HepG2 (cell line): ENCODE data around the gene COL27A1. TPM values are rescaled to one million over a fixed set of nuclear protein-coding genes. Genes with fewer than 3 reads are reported as not detected.
"Not testable (repeated sequence)": the region's sequence is repeated elsewhere in the genome, so short reads cannot be mapped to it uniquely, and the experiment has no call there.

Experiments used
- ATAC-seq: fragments of 200-7000 bp; cut with Tn5 transposase; 3 replicates; pipeline ENCODE4 v1.9.1; 2020; ENCODE audit warnings: mild to moderate bottlenecking, moderate library complexity
- BruUV-seq: library from RNA; stranded (reverse); fragments of 400-500 nt; replicated peaks from 2 replicates; lab custom pipeline; 2021; lab: Mats Ljungman, UMichigan
- CTCF ChIA-PET: fragments of 300-600 bp; formaldehyde crosslinking; extraction: SDS; loops from one replicate; lab custom pipeline; 2021; ENCODE audit warnings: low total read pairs, inconsistent platforms, low intra/inter-chr PET ratio; lab: Yijun Ruan, JAX
- POLR2A ChIA-PET: fragments of 350-600 bp; sonication (Branson Sonifier 250); formaldehyde crosslinking; loops from one replicate; lab custom pipeline; 2020; ENCODE audit warnings: antibody characterized with exemption, inconsistent platforms; lab: Yijun Ruan, JAX
- DNase-seq: peaks from one replicate; pipeline ENCODE4 v3.0.0-alpha.2; 2015; ENCODE audit warnings: low spot score
- FAIRE-seq: peaks from 3 replicates; lab custom pipeline; 2011; peaks lifted over from hg19 to GRCh38; lab: Jason Lieb, UNC
- H2AFZ ChIP-seq: one replicate; pipeline ENCODE4 v1.6.1; 2011; ENCODE audit warnings: low read length, inconsistent platforms
- H3K27ac ChIP-seq: fragments of 300-600 bp; 3 replicates; pipeline ENCODE4 v1.8.0; 2011; ENCODE audit warnings: mixed run types, mild to moderate bottlenecking, mixed read lengths, low read length, inconsistent platforms; ENCODE audit not compliant: insufficient read depth; ENCODE audit errors: extremely low read length
- H3K27me3 ChIP-seq, 2 experiments: fragments of 200-600 bp in 1 of 2; 2 replicates in 1 of 2; 3 replicates in 1 of 2; pipeline versions ENCODE4 v1.6.0 to v1.8.0; 2011; ENCODE audit warnings: low read length in 2 of 2, mild to moderate bottlenecking in 2 of 2, moderate library complexity in 2 of 2, inconsistent platforms in 1 of 2; ENCODE audit not compliant: insufficient read depth in 2 of 2, control insufficient read depth in 1 of 2
- H3K36me3 ChIP-seq, 2 experiments: fragments of 200-600 bp in 1 of 2; replicated peaks in 1 of 2; 2 replicates in 1 of 2; 3 replicates in 1 of 2; pipeline versions ENCODE4 v1.5.1 to v1.8.0; 2011; ENCODE audit warnings: low read length in 2 of 2, inconsistent platforms in 1 of 2; ENCODE audit not compliant: insufficient read depth in 2 of 2, control insufficient read depth in 1 of 2
- H3K4me1 ChIP-seq: 2 replicates; pipeline ENCODE4 v1.5.1; 2012; ENCODE audit warnings: low read length, inconsistent platforms; ENCODE audit not compliant: insufficient read depth
- H3K4me2 ChIP-seq: 2 replicates; pipeline ENCODE4 v1.6.0; 2011; ENCODE audit warnings: low read depth, low read length, inconsistent platforms
- H3K4me3 ChIP-seq, 3 experiments: fragments of 200-600 bp in 1 of 3; sonication (generic), shearing (Covaris generic) in 1 of 3; replicated peaks in 1 of 3; 2 replicates each; pipeline ENCODE4 v1.5.1; 2011 to 2016; ENCODE audit warnings: low read length in 3 of 3, inconsistent platforms in 2 of 3, low read depth in 2 of 3, mild to moderate bottlenecking in 2 of 3, control low read depth in 1 of 3, mixed read lengths in 1 of 3; ENCODE audit not compliant: insufficient read depth in 1 of 3
- H3K79me2 ChIP-seq: one replicate; pipeline ENCODE4 v1.6.1; 2011; ENCODE audit warnings: low read length, inconsistent platforms; ENCODE audit not compliant: insufficient read depth
- H3K9ac ChIP-seq: 2 replicates; pipeline ENCODE4 v1.6.0; 2011; ENCODE audit warnings: mild to moderate bottlenecking, low read depth, low read length, inconsistent platforms; ENCODE audit not compliant: insufficient read depth
- H3K9me3 ChIP-seq: 2 replicates; pipeline ENCODE4 v1.5.1; 2012; ENCODE audit warnings: mild to moderate bottlenecking, low read length
- H4K20me1 ChIP-seq: 2 replicates; pipeline ENCODE4 v1.6.0; 2011; ENCODE audit warnings: inconsistent platforms, mild to moderate bottlenecking, low read length, moderate library complexity; ENCODE audit not compliant: insufficient read depth
- RBFOX2 ChIP-seq: fragments of 200-400 bp; formaldehyde crosslinking; IDR thresholded peaks from 2 replicates; pipeline ENCODE4 v1.6.1; 2017; ENCODE audit warnings: low read depth, mild to moderate bottlenecking, low read length
- ZBTB38 ChIP-seq: sonication (generic); formaldehyde crosslinking; IDR thresholded peaks from 2 replicates; pipeline ENCODE4 v1.5.1; 2020; ENCODE audit warnings: mild to moderate bottlenecking, missing genetic modification reagents
- ZMYM3 ChIP-seq: sonication (generic); formaldehyde crosslinking; IDR thresholded peaks from 2 replicates; pipeline ENCODE4 v1.5.1; 2020; ENCODE audit warnings: mild to moderate bottlenecking, missing genetic modification reagents
- ZNF629 ChIP-seq: sonication (generic); formaldehyde crosslinking; conservative IDR thresholded peaks from 2 replicates; pipeline ENCODE4 v1.5.0; 2020; ENCODE audit warnings: missing genetic modification reagents
- ZNF768 ChIP-seq: sonication (generic); formaldehyde crosslinking; IDR thresholded peaks from 2 replicates; pipeline ENCODE4 v1.4.0; 2020; ENCODE audit warnings: missing genetic modification reagents
- WGBS: methylation state at CpG from one replicate; pipeline ENCODE4 v1.1.6; 2017; ENCODE audit warnings: low lambda C conversion rate; 5-methylcytosine and 5-hydroxymethylcytosine counted together
- in situ Hi-C: cut with HindIII; loops from 2 replicates; pipeline ENCODE4 v1.10.0; 2017; ENCODE audit warnings: low pct_unique_long_range_greater_than_20kb; ENCODE audit not compliant: extremely low pct_ligation_motif_present
- intact Hi-C: fragments of 100-400 bp; cut with micrococcal nuclease; formaldehyde crosslinking; loops from one replicate; pipeline ENCODE4 v1.10.0; 2022; ENCODE audit not compliant: unreplicated experiment
- polyA plus RNA-seq, 8 experiments: library from polyadenylated mRNA; depleted of rRNA in 3 of 8; stranded (reverse) in 7 of 8; unstranded in 1 of 8; fragments of >200 nt; fragmentation: Illumina TruSeq in 4 of 8; extraction: Trizol in 4 of 8; gene quantifications; 2 replicates each; pipeline versions ENCODE4 v1.2.1 to v1.2.3, GENCODE V29; 2011 to 2016; ENCODE audit warnings: low read depth in 4 of 8, missing spikeins in 1 of 8, mixed read lengths in 1 of 8; ENCODE audit not compliant: insufficient read depth in 1 of 8
- total RNA-seq, 5 experiments: library from RNA; depleted of rRNA; stranded (reverse); fragments of >200 nt; fragmentation: Illumina TruSeq; extraction: Trizol; gene quantifications; 2 replicates each; pipeline ENCODE4 v1.2.3, GENCODE V29; 2016; ENCODE audit warnings: low read depth in 1 of 5

Gene COL27A1
- total and polyA plus RNA-seq, 2 of the 13 experiments (the other 11 are each of a cell fraction or from before 2014, with no cell fraction given): 71.3 to 89.1 TPM

GRCh38 chr9:114324965-114325364 is 169.6 kb downstream of the COL27A1 start:
- ATAC-seq, H3K9ac ChIP-seq, intact Hi-C loops, H3K36me3 ChIP-seq, H3K27me3 ChIP-seq, H3K4me3 ChIP-seq, H4K20me1 ChIP-seq, H3K27ac ChIP-seq, BruUV-seq, in situ Hi-C loops, H3K9me3 ChIP-seq, CTCF ChIA-PET, FAIRE-seq, DNase-seq, H2AFZ ChIP-seq: not testable (repeated sequence)
- Histone ChIP-seq H3K4me2 (0 out of 2 replicates have a peak overlapping the region, but pooled peaks have one; percentile 32), H3K4me1 (peaks cover 59% of the 10 kb centered on the region), H3K79me2 (peaks cover 13% of the 10 kb centered on the region)
- POLR2A ChIA-PET: interaction anchor here (0.9 to 1.3 kb wide), 3 partner anchors 10 to 242 kb away, joined by 3 to 4 read pairs (median 4); no protein-coding TSS in a partner anchor
- 66% methylated on average over 3 of the region's 9 CpGs for WGBS
- TF ChIP-seq ZBTB38 (CRISPR knock-in tag) (peak; percentile 64), ZNF768 (peak; percentile 84)

- H3K27me3 ChIP-seq, DNase-seq, CTCF ChIA-PET, BruUV-seq, FAIRE-seq, H2AFZ ChIP-seq, intact Hi-C loops, H3K9ac ChIP-seq, H3K27ac ChIP-seq, H3K4me3 ChIP-seq, ATAC-seq, in situ Hi-C loops, H4K20me1 ChIP-seq, H3K36me3 ChIP-seq, H3K9me3 ChIP-seq: not testable (repeated sequence)
- peak; percentile 55; the same call in 1 of the 2 replicates for TF ChIP-seq ZMYM3 (CRISPR knock-in tag)
- TF ChIP-seq RBFOX2: 0 out of 2 replicates have a peak, but pooled peaks have one; percentile 28
- peak; percentile 88 for TF ChIP-seq ZNF629 (CRISPR knock-in tag)
- Histone ChIP-seq H3K79me2 (peaks cover 17% of the 10 kb centered on the region), H3K4me1 (peaks cover 63% of the 10 kb centered on the region), H3K4me2 (peak overlapping the region; percentile 7; the same call in 1 of the 2 replicates)
- WGBS: 45% methylated on average over 3 of the region's 3 CpGs
- POLR2A ChIA-PET: interaction anchor here (1.2 to 1.3 kb wide), 2 partner anchors 11 to 208 kb away, joined by 3 to 4 read pairs; no protein-coding TSS in a partner anchor
Observed at GRCh38 chr9:114325684-114326254, 170.4 kb downstream of the COL27A1 start.
